Breast epithelium (tissue), 3 donors: ENCODE results near the gene ZNF653.

Source experiments
- CTCF ChIP-seq, 3 donors: fragments of 450-650 bp; IDR thresholded peaks; one replicate each; pipeline ENCODE4 v1.5.1; 2016 to 2017; ENCODE audit warnings: antibody characterized with exemption in 3 of 3, mild to moderate bottlenecking in 3 of 3, moderate library complexity in 3 of 3
- POLR2A ChIP-seq: fragments of 450-650 bp; IDR thresholded peaks from one replicate; pipeline ENCODE4 v1.6.1; 2016; ENCODE audit warnings: antibody characterized with exemption, mild to moderate bottlenecking, moderate library complexity

GRCh38 chr19:11519138-11519537, 13.5 kb upstream of the ZNF653 start:
- no peak for TF ChIP-seq CTCF (IDR thresholded peaks at IDR 0.05)
- no peak for TF ChIP-seq POLR2A
